Measurements from ENCODE around the gene ANTKMT.

- no peak for TF ChIP-seq POLR2A (IDR thresholded peaks at IDR 0.05; ENCODE audit: low read depth, low read length)
- TF ChIP-seq POLR2AphosphoS5 (IDR thresholded peaks at IDR 0.05; ENCODE audit: low read depth, low read length): no peak
- no peak for TF ChIP-seq TAF1 (IDR thresholded peaks at IDR 0.05; ENCODE audit: borderline replicate concordance, low read depth, low read length)
Measured at GRCh38 chr16:692356-693108, 28.4 kb upstream of the ANTKMT start.

Measured in GM12892 (cell line).